ENCODE results near the gene ANXA4.

Gene ANXA4

GRCh38 chr2:69811591-69811990 is 69.7 kb downstream of the ANXA4 start:
- no peak overlapping the region for H3K4me3 ChIP-seq (ENCODE audit: low read depth, low read length)
- DNase-seq (ENCODE audit: low read depth) = no peak
- no peak for TF ChIP-seq CTCF (conservative IDR thresholded peaks at IDR 0.05; ENCODE audit: low read depth, low read length)

DNA sequence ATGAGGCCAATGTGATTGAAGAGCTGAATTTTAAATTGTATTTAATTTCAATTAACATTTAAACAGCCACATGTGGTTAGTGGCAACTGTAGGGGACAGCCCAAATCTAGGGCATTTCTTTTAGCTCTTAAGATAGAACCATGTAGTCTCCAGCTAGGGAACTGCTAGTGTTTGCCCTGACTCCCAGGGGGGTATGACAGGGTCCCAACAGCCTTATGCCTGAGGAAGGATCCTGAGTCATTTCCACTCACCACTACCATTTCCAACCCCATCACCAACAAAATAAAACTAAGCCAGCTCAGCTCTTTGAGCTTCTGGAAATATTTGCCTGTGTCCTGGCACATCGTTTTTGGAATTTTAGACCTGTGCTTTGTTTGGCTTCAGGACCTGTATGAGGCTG is 73.8 kb downstream of the ANXA4 start:
- no peak for TF ChIP-seq CTCF (conservative IDR thresholded peaks at IDR 0.05; ENCODE audit: low read depth, low read length)
- DNase-seq (ENCODE audit: low read depth) = no peak
- no peak overlapping the region for H3K4me3 ChIP-seq (ENCODE audit: low read depth, low read length)

DNA sequence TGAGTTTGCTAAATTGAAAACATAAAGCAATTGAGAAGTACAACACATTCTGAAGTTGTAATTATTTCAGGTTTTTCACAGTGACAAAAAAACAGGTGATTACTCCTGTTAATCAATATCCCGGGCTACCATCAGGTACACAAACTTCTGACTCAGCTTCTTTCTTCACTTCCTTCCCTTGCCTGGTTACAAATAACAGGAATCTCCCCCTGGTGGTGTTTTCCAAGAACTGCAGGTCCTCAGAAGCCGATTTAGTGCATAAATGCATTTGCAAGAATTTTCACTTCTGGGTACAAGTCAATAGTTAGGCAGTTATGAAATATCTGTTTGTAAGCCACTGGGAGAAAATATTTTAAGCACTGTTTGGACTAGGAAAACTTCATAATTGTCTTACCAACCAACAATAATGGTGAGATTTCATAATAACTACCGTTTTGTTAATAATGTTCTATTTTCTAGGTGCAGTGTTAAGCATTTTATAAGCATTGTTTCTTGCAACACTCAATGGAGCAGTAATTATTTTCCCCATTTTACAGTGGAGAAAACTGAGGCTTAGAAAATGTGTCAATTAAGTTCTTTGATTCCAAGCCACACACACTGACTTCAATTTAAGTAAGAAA is 75.1 kb downstream of the ANXA4 start:
- H3K4me3 ChIP-seq (ENCODE audit: low read depth, low read length) = no peak overlapping the region
- peak; percentile 89 for TF ChIP-seq CTCF (conservative IDR thresholded peaks at IDR 0.05; ENCODE audit: low read depth, low read length)
- peak; percentile 93 for DNase-seq (ENCODE audit: low read depth)

- no peak overlapping the region for H3K4me3 ChIP-seq (ENCODE audit: low read depth, low read length)
- TF ChIP-seq CTCF (conservative IDR thresholded peaks at IDR 0.05; ENCODE audit: low read depth, low read length) = no peak
- peak; percentile 17 for DNase-seq (ENCODE audit: low read depth)
Observed at GRCh38 chr2:69817729-69818501, 76.0 kb downstream of the ANXA4 start.

DNA sequence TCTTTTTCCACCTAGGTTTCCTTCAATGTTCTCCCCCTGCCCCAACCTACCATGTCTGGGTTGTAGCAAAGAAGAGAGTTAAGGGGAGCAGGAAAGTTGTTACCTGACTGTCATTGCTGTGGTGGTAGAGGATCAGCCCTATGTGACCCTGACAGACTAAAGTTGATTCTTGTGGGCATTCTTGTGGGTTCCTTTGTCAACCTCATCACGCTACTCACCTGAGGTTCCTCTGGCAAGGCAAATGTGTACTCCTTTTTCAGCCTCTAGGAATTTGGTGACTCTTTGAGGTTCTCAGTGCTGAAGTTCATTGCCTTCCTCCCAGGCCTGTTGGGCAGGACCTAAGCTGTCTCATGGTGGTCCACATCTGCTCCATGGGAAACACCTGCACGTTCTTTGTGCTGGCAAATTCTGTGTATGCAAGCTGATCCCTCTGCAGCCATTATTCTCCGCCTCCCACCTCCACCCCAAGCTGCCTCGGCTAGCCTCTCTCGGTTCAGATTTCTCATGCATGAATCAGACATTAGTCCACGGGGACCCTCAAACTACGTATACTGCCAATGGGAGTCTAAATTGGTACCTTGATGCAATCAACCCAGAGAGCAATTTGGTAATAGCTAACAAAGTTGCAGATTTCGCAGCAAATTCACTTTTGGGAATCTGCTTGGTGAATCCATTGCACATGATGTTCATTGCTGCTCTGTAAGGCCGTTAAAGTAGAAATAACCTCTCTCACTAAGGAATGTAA is 86.0 kb downstream of the ANXA4 start:
- no peak for TF ChIP-seq CTCF (conservative IDR thresholded peaks at IDR 0.05; ENCODE audit: low read depth, low read length)
- peak; percentile 41 for DNase-seq (ENCODE audit: low read depth)
- H3K4me3 ChIP-seq (ENCODE audit: low read depth, low read length) = no peak overlapping the region

- H3K4me3 ChIP-seq (ENCODE audit: low read depth, low read length) = peak overlapping the region; percentile 96
- DNase-seq (ENCODE audit: low read depth) = no peak
- TF ChIP-seq CTCF (conservative IDR thresholded peaks at IDR 0.05; ENCODE audit: low read depth, low read length) = no peak
Observed at GRCh38 chr2:69828938-69829255, 87.0 kb downstream of the ANXA4 start.
